ENCODE measurements around the gene SBNO2.

The SBNO2 gene

DNA sequence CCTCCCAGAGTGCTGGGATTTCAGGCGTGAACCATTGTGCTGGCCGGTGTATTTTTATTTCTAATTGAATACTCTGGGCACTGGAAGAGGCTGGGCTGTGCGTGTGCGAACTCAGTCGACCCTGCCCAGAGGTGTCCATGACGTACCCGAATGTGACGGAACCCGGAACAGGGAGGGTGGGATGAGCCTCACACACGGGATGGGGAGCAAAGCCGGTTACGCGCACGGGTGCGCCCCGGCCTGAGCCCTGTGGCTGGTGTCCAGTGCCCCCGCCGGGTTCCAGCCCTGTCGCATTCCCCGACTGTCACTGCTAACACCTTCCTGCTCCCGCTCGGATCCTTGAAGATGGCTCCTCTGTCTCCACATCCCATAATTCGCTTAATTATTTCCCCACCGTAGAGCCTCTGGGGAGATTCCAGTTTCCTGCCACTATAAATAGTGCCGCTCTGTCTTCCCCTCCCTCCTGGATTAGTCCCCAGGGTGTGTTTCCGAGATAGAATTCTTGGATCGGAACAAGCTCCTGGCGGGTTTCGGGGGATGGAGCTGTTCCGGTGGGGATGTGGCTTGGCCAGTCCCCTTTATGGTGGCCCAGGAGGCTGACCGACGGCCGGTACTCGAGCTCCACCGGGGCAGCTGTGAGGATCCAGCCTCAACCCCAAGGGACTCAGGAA, 22.0 kb downstream of the SBNO2 start:
- no peak for DNase-seq

DNA sequence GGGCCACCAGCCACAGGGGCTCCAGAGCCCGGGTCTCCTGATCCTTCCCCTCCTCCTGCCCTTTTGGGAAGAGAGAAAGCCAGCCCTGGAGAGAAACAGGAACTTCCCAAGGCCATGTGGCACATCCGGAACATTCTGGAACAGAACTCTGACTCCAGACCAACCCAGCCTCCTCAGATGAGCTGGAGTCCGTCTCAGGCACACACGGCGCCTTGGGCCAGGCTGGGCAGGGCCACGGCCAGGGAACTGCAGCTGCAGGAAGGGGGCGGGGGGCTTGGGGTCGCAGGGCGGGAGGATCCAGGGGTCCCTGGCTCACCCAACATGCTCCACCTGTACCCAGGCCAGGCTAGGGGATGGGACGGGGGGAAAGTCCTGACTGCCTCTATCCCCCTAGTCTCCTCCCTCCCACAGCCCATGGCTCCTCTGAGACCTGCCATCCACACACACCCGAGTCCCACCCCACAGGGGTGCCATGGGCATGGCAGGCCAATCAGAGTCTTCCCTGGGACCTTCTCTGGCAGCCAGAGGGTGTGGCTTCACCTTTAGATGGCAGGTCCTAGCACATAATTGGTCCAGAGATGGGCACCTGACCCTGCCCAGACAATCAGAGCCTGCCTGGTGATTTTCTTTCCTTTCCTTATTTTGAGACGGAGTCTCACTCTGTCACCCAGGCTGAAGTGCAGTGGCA, 22.9 kb downstream of the SBNO2 start:
- no peak for DNase-seq

DNA sequence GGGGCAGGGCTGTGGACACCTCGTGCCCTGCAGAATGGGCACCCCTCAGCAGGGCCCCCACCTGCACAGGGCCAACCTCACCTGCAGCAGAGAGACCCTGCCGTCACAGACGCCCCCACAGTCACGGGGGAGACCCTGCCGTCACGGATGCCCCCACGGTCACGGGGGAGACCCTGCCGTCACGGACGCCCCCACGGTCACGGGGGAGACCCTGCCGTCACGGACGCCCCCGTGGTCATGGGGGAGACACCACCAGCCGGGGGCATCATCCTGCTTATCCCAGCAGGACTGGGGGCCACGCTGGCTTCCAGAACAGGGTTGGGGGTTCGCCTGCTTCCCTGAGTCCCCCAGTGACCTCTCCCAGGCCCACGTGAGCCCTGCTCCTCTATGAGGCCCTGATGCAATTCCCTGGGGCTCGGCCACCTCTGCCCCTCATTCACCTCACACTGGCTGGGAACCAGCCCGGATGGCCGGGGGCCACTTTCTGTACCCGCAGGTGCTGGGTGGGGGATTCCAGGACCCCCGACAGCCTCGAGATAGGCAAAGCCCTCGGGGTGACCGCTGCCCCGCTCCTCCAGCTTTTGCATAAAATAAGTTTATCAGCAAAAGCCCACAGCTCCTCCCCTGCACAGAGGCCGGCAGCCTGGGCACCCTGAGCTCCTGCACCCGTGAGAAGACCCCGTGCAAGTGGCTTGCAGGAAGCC, 23.6 kb downstream of the SBNO2 start:
- no peak for DNase-seq

DNA sequence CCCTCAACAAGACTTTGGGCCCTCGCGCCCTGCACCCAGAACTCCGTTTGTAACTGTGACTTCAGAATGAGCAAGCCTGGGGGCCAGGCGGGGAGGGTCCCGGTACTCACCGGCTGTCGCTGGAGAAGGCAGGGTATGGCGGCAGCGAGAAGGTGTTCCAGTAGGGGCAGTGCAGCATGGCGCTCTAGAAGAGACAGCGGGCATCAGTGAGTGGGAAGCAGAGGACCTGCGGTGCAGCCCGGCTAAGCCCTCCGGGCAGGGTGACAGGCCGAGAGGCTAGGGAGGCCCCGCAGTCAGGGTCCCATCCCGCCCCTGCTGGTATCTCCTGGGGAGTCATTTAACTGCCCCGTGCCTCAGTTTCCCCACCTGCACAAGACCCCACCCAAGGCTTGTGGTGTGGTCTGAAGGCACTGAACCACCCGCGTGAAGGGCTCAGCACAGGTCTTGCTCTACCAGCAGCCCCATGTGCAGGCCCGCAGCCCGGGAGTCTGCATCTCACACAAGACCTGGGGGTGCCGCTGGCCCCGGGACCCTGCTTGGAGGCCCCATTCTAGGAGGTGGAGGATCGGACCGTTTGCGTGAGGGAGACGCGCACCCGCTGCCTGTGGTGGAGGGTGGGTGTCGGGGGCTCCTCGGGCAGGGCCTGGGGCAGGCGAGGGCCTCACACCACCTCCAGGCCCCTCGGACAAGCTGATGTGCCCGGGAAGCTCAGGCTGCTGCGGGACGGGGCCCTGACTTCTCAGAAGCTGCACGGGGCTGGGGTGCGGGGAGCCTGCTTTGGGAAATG, 24.6 kb downstream of the SBNO2 start:
- no peak for DNase-seq

DNA sequence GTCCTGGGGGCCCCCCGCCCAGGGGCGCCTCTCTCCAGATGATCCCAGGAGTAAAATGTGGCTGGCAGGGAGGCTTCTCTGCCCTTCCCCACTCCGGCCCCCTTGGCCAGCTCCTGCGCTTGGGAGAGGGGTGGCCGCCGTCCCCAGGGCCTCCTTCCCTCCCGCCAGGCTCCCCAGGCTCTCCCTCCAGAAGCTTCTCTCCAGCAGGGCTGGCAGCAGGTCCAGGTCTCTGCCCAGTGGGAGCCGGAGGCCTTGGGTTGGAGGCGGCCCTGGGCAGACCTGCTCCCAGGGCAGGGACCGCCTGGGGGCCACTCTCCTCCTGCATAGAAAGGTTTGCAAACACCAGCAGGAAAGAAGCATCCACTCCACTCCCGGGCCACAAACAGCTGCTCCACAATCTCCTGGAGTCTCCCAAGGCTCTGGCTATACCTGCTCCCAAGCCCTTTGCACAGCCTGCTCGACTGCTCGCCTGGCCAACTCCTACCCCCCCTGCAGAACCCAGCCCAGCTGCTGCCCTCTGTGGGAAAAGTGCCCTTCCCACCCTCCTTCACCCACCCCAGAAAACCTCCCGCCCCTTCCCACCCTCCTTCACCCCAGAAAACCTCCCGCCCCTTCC, 26.0 kb downstream of the SBNO2 start:
- no peak for DNase-seq

DNA sequence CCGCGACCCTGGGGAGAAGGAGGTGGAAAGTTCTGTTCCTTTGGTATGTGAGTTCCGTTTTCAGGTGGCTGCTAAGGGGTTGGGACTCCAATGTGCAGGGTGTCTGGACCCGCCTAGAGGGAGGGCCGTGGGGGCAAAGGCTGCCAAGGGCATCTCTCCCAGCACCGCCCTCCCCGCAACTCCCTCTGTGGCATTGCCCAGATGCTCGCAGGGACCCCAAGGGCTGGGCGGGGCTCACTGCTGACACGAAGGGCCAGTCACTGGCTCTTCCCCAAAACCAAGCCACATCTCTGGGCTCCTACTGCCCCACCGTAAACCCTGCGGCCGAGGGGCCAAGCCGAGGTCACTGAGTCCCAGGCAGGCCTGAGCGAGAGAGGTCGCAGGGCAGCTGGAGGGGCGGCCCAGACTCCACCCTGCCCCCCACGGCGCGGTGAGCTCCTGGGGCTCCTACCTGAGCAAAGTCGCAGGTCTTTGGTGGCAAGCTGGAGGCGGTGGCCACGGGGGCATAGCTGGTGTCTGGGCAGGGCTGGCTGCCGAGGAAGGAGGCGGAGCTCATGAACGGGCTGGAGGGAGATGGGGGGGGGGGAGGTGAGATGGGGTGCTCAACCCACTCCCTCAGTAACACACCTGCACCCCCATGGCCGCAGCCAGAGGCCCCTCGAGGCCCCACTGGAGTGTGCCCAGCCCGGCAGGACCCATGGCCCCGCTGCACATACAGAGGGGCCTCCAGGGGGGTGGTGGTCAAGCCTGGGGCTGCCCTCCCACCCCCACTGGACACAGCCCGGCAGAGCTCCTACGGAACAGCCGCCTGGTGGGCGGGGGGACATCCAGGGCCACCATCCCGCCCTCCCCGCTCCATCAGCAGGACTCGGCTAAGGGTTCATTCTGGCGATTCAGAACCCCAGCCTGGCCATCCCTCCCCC, 26.9 kb downstream of the SBNO2 start:
- no peak for DNase-seq

DNA sequence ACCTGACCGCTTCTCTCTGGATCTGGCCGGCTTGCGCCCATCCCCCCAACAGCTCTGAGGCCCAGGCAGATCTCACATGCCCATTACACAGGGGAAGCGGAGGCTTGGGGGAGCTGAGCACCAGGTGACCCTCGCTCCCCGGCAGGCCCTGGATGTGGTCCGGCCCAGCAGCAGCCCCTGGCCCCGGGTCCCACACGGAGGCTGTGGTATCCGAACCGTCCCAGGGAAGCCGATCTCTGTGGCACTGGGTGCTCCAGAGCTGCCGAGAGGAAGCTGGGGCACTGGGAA, 27.7 kb downstream of the SBNO2 start:
- DNase-seq: no peak

DNA sequence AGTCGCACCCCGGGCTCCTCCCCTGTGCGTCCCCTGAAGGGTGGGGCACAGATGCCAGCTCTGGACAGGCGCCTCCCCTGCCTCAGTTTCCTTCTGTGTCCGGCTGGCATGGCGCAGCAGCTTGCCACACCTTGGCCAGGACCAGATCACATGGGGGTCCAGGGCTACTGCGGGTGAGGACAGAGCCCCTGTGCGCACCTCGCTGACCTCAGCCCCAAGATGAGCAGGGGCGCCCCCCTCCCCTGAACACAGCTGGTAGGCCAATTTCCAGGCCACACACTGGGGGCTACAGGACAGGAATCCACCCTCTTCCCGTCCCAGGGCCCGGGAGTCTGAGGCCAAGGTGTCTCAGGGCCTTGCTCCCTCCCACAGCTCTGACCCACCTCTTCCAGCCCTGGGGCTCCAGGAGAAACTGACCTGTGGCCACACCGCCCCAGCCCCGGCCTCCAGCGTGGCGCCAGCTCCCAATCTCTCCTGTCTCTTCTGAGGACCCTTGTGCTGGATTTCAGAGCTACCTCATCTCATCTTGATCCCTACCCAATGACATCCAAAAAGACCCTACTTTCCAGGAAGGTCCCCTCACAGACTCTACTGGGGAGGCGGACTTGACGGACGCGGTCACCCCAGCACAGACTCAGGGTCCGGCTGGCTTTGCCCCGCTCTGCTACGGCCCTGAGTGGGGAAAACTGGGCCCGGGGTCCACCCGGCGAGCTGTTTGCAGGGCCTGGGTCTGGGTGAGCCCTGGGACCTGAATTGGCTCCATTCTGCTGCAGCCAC, 28.2 kb downstream of the SBNO2 start:
- DNase-seq: no peak

DNA sequence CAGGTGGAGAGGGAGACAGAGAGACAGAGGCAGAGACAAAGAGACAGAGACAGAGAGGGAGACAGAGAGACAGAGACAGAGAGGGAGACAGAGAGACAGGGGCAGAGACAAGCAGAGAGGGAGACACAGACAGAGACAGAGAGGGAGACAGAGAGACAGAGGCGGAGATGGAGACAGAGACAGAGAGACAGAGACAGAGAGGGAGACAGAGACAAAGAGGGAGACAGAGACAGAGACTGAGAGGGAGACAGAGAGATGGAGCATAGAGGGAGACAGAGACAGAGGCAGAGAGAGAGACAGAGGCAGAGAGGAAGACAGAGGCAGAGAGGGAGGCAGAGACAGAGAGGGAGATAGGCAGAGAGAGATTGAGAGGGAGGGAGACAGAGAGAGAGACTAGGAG, 29.3 kb downstream of the SBNO2 start:
- DNase-seq: no peak

DNA sequence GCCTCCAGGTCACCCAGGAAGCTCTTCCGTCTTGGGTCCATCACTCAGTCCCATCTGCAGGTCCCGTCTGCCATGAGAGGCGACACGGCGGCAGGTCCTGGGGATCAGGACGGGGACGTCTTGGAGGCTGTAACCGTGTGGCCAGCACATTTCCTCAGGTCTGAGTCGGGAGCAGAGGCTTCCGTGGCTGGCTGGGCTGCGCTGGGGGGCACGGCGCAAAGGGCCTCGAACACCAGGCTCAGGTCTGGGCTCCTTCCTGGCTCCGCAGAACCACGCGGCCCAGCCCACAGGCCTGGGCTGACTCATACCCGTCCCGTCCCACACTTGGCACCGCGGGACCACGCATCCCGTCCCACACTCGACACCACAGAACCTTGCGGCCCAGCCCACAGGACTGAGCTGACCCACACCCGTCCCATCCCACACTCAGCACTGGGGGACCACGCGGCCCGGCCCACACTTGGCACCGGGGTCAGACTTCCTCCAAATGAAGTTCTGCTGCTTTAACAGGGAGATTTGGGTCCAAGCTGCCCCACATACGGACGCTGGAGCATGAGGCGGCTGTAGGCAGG, 30.2 kb downstream of the SBNO2 start:
- no peak for DNase-seq

DNA sequence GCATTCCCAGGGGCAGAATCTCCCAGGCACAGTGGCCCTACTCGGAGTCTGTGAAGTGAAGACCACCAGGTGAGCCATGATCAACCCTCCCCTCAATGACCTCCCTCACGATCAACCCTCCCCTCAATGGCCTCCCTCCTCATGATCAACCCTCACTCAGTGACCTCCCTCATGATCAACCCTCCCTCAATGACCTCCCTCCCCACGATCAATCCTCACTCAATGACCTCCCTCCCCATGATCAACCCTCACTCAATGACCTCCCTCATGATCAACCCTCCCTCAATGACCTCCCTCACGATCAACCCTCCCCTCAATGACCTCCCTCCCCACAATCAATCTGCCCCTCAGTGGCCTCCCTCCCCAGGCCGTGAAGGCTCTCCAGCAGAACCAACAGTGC, 32.1 kb downstream of the SBNO2 start:
- DNase-seq: no peak

DNA sequence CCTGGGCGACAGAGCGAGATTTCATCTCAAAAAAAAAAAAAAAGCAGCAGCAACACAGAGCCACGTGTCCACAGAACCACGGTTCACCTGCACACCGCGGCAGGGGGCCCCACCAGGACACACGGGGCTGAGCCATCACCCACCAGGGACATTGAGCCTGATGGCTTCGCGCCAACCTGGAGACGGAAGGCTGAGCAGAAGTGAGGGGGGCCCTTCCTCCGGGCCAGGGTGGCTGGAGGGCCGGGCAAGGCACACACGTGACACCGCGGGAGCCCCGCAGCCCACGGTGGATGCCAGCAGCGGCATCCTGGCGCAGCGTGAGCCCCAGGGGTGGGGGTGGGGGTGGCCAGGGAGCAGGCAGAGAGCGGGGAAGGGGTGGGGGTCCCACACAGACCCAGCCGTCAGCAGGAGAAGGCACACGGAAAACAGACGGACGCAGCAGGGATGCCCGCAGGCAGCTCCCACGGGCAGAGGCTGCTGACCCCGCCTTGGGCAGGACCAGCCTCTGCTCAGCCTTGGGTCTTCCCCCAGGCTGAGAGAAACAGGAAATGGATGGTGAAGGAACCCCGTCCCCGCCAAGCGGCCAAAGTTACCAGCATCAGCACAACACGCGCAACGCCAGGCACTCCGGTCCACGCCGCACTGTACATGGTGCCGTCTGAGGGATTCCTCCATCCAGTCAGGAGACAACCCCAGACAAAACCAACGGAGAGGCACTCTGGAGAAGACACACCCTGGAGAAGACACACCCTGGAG, 33.6 kb downstream of the SBNO2 start:
- DNase-seq: no peak

DNA sequence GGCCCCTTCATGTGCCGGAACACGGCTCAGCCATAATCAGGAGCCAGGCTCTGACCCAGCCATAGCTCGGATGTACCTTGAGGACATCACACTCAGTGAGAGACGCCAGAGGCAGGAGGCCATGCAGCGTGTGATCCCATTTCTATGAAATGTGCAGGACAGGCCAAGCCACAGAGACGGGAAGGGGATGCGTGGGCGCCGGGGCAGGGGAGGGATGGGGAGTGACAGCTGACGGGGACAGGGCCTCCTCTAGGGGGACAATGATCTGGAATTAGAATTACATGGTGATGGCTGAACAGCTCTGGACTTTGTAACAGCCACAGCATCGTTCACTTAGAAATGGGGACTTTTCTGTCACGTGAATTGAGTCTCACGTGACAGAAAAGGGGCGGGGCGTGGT, 34.9 kb downstream of the SBNO2 start:
- DNase-seq: no peak

DNA sequence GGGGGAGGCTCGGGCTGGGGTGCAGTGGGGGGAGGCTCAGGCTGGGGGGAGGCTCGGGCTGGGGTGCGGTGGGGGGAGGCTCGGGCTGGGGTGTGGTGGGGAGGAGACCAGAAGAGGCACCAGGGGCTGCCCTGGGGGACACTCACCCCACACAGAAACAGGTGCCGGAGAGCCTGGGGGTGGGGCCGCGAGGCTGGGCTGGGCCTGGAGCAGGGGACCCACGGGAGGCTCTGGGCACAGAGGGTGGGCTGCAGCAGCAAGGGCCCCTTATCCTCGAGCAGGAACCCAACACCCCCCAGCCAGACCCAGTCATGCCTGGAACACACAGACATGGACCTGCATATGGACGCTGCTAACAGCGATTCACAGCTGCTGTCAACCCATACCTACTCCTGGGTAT, 35.9 kb downstream of the SBNO2 start:
- no peak for DNase-seq

DNA sequence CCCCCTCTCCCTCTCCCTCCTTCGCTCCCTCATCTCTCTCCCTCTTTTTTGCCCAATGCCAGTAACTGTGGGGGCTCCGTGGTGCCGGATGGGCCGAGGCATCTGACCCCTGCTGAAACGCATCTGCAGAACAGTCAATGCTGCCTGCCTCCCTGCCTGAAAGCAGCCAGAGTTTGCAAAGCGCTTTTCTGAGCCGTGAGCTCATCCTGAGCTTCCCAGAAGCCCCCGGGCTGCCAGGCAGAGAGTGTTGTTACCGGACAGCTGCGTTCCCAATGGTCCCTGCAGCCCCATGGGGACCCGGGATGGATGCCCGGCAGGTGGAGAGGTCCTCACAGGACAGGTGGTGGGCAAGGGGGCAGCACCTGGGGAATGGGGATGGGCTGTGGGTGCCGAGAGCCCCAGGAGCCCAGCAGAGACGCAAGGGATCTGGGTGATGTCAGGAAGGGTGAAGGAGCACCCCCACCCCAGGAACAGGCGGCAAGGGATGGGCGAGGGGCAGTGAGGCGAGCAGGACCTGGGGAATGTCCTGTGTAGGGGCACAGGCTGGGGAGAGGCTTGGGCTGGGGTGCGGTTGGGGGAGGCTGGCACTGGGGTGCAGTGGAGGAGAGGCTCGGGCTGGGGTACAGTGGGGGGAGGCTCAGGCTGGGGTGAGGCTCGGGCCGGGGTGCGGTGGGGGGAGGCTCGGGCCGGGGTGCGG, 37.3 kb downstream of the SBNO2 start:
- DNase-seq: no peak

DNA sequence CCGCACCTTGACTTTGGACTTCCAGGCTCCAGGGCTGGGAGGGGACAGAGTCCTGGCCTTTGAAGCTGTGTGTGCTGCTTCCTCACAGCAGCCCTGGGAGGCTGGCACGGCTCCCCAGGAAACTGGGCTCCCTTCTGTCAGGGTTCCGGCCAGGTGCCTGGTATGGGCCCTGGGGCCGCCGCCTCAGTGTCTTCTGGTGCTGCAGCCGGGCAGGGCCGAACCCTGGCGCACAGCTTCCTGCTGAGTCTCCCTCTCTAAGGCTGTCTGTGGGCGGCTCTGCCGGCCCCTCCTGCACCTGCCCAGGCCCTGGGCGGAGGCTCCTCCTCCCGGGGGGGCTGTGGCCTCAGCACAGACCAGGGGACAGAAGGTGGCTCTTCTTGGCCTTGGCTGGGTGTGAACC, 37.9 kb downstream of the SBNO2 start:
- no peak for DNase-seq

DNA sequence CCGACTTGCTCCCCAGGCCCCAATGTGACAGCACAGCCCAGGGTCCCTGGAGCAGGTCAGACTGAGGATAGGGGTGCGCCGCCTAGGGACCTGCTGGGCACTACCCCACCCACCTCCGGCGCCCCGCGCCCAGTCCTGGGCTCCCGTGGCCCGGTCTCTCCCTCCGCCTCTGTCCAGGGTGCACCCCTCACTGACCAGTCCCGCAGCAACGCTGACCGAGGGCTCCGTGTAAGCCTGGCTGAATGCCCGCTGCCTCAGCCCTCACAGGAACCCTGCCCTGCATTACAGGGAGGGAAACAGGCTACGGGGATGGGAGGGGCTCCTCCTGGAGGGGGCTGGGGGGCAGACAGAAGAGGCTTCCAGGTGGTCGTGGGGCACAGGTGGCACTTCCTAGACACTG, 38.6 kb downstream of the SBNO2 start:
- DNase-seq: no peak

DNA sequence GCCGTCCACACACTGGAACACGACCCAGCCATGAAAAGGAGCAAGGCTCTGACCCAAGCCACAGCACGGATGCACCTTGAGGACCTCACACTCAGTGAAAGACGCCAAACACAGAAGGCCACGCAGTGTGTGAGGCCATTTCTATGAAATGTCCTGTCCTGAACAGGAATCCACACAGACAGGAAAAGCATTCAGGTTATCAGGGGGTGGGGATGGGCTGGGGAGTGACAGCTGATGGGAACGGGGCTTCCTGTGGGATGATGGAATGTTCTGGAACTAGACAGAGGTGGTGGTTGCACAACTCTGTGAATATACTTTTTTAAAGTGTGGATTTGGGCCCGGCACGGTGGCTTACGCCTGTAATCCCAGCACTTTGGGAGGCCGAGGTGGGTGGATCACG, 39.6 kb downstream of the SBNO2 start:
- no peak for DNase-seq

DNA sequence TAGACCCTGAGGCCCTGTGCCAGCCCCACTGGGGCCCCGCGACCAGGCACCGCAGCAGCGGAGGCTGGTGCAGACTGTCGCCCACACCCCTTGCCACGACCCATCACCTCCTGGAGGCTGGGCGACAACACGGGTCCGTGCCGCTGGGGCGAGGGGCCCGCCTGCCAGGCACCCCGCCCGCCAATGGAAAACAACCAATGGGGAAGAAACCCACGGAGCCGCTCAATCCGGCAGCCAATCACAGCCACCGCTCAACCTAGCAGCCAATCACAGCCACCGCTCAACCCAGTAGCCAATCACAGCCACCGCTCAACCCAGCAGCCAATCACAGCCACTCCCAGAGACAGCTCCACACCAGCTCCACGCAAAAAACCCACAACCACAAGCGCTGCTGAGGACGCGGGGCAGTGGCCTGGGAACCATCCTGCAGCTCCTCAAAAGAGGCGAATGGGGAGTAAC, 40.6 kb downstream of the SBNO2 start:
- peak; percentile 46 for DNase-seq
